ENCODE results near the gene SMIM35. TPM values are rescaled to one million over a fixed set of nuclear protein-coding genes. Genes with fewer than 3 reads are reported as not detected.

The SMIM35 gene
- total RNA-seq, 2 experiments from 2014 or later: 0.45 to 0.55 TPM

DNA sequence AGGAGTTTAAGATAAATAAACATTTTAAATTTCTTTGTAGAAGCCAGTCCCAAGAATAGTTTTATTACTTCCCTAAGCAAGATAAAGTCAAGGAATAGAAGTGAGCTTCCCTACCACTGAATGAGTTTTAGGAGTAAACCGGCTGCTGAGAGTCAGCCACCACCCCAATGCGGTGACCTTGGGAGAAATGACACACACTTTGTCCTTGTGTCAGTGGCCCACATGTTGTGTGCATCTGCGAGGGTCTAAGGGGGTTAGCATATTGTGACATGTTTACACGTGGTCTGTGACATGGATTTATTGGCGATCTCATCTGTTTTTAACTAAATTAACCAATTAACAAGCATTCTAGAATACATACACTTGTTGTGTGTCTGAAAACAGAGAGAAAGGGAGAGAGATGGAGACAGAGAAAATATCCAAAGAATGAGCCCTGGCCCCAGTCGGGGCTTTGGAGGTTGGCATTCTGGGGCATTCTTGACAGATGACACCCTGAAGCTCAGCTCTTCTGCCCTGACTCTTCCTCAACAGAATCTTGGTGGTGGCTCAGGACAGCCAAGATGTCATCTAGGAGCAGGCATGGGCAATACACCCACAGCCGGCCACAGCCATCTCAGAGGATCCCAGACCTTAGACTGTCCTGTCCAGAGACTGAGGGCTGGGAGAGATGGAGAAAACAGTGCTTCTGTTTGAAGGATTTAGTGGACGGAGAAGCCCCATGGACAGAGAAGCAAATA lies 39.6 kb downstream of the SMIM35 start:
- peak overlapping the region; percentile 78 for H3K27ac Mint-ChIP-seq
- CTCF ChIA-PET: interaction anchor here (0.6 to 4.3 kb wide), 11 partner anchors 10 to 240 kb away, joined by 3 to 25 read pairs (median 4); no protein-coding TSS in a partner anchor
- no peaks in the 10 kb centered on the region for H3K9me3 Mint-ChIP-seq
- no peaks in the 10 kb centered on the region for H3K36me3 Mint-ChIP-seq (ENCODE audit: low read depth)
- DNase-seq: no peak
- no peak overlapping the region for H3K4me3 Mint-ChIP-seq
- POLR2A ChIA-PET: interaction anchor here (0.6 to 13.8 kb wide), 7 partner anchors 31 to 219 kb away, joined by 3 to 603 read pairs (median 5); partner anchors contain the start of gene IL10RA
- H3K4me1 Mint-ChIP-seq: peaks cover 90% of the 10 kb centered on the region
- H3K27me3 Mint-ChIP-seq: no peaks in the 10 kb centered on the region

DNA sequence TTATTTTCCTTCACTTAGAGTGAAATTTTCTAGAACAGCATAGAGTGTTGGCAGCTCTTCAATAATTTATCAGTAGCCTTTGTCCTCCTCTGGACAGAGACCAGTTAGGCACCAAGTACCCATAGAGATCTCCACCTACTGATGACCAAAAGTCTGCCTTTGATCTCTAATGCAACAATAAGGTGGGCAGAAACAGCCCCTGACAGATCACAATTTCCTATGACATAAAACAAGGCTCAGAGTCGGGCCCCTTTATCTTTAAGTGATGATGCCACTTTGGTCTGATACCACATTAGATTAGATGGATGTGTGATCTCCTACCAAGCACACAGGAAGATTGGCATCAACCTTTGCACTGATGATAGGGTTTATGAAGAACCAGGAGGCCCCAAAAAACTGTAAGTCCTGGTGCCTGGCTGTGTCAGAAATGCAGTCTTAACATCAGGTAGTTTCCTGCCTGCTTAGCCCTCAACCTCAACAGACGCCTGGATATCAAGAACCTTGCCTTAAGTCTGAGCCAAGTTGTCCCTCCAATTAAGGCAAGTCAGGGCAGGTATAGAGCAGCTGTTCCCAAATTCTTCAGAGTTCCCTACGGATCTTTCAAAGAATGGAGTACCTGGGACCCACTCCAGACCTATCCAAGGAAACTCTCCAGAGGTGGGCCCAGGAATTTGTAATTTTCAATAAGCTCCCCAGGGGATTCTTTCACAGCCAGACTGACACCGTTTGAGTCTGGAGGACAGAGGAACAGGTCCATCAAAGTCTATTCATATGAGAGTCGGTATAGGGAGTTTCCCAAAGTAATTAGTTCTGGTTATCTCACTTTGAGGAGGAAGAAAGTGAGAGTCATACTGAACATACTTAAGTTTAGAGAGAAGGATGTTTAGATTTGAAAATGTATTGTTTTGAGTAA lies 40.5 kb downstream of the SMIM35 start:
- no peaks in the 10 kb centered on the region for H3K9me3 Mint-ChIP-seq
- no peak overlapping the region for H3K4me3 Mint-ChIP-seq
- POLR2A ChIA-PET: interaction anchor here (0.6 to 13.8 kb wide), 9 partner anchors 9 to 231 kb away, joined by 3 to 603 read pairs (median 4); partner anchors contain the start of gene IL10RA
- CTCF ChIA-PET: interaction anchor here (0.6 to 4.3 kb wide), 8 partner anchors 12 to 225 kb away, joined by 3 to 25 read pairs (median 4); partner anchors contain the start of gene IL10RA
- H3K36me3 Mint-ChIP-seq (ENCODE audit: low read depth): no peaks in the 10 kb centered on the region
- peak overlapping the region; percentile 78 for H3K27ac Mint-ChIP-seq
- no peaks in the 10 kb centered on the region for H3K27me3 Mint-ChIP-seq
- DNase-seq: peak; percentile 44
- peaks cover 90% of the 10 kb centered on the region for H3K4me1 Mint-ChIP-seq

DNA sequence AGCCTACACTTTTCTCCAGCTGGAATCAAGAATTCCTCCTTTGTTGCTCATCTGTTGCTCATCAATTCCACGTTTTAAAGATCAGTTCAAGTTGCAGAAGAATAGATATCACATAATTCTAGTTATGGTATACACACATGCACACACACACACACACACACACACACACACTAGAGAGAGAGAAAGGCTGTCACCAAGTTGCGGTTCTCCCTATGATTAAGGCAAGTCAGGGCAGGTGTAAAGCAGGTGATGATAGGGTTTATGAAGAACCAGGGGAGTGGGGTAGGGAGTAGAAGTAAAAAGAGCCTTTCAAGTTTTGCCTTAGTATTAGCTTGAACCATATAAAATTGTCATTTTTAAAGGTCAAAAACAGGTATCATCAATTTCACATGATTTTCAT lies 41.6 kb downstream of the SMIM35 start:
- ChIA-PET POLR2A (interaction anchor here (0.6 to 13.8 kb wide), 8 partner anchors 7 to 581 kb away, joined by 3 to 603 read pairs (median 5); partner anchors contain the start of gene IL10RA), CTCF (interaction anchor here (0.8 to 2.5 kb wide), 7 partner anchors 24 to 228 kb away, joined by 3 to 10 read pairs (median 4); partner anchors contain the start of gene IL10RA)
- no peak for DNase-seq
- no peaks in the 10 kb centered on the region for H3K9me3 Mint-ChIP-seq
- no peak overlapping the region for H3K4me3 Mint-ChIP-seq
- H3K4me1 Mint-ChIP-seq: peaks cover 87% of the 10 kb centered on the region
- no peaks in the 10 kb centered on the region for H3K36me3 Mint-ChIP-seq (ENCODE audit: low read depth)
- H3K27ac Mint-ChIP-seq: peak overlapping the region; percentile 78
- no peaks in the 10 kb centered on the region for H3K27me3 Mint-ChIP-seq

- DNase-seq: no peak
- no peaks in the 10 kb centered on the region for H3K27me3 Mint-ChIP-seq
- H3K36me3 Mint-ChIP-seq (ENCODE audit: low read depth): peaks cover 10% of the 10 kb centered on the region
- H3K9me3 Mint-ChIP-seq: peaks cover 4% of the 10 kb centered on the region
- peak overlapping the region; percentile 60 for H3K27ac Mint-ChIP-seq
- ChIA-PET CTCF (interaction anchor here (1.0 to 2.2 kb wide), 3 partner anchors 56 to 96 kb away, joined by 5 to 13 read pairs (median 5); partner anchors contain the start of gene IL10RA), POLR2A (interaction anchor here (1.0 to 13.8 kb wide), 5 partner anchors 40 to 228 kb away, joined by 3 to 603 read pairs (median 8); partner anchors contain the start of gene IL10RA)
- H3K4me1 Mint-ChIP-seq: peaks cover 83% of the 10 kb centered on the region
- no peak overlapping the region for H3K4me3 Mint-ChIP-seq
These were observed 44.0 kb downstream of the SMIM35 start for GRCh38 chr11:118042796-118043195.

GRCh38 chr11:118042141-118042540 lies 44.6 kb downstream of the SMIM35 start:
- Mint-ChIP-seq H3K36me3 (ENCODE audit: low read depth) (peaks cover 14% of the 10 kb centered on the region), H3K4me1 (peaks cover 81% of the 10 kb centered on the region), H3K27ac (peak overlapping the region; percentile 60), H3K9me3 (peaks cover 4% of the 10 kb centered on the region), H3K4me3 (no peak overlapping the region), H3K27me3 (no peaks in the 10 kb centered on the region)
- DNase-seq: no peak
- POLR2A ChIA-PET: interaction anchor here (0.6 to 13.8 kb wide), 8 partner anchors 9 to 227 kb away, joined by 3 to 603 read pairs (median 6); partner anchors contain the start of gene IL10RA
- CTCF ChIA-PET: interaction anchor here (0.6 to 2.5 kb wide), 8 partner anchors 11 to 198 kb away, joined by 3 to 13 read pairs (median 5); partner anchors contain the start of gene IL10RA

DNA sequence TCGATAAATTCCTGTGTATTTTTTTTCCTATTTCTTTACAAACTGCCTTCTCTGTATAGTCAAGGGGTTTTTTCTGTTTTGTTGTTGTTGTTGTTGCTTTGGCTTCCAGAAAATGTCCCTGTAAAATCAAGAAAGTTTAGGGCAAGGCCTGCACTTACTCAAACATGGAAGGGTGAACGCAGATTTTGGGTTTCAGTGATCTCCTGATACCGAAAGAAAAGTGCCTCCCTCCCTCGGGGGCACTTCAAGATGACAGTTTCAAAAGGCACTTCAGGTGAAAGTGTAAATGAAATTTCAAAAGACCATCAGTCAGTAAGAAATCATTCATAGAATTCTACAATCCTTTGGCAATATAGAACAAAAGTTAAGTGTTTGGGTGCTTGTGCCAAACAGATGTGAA lies 53.3 kb downstream of the SMIM35 start:
- Mint-ChIP-seq H3K36me3 (ENCODE audit: low read depth) (peaks cover 11% of the 10 kb centered on the region), H3K4me3 (no peak overlapping the region), H3K9me3 (peaks cover 10% of the 10 kb centered on the region), H3K4me1 (peaks cover 37% of the 10 kb centered on the region), H3K27me3 (no peaks in the 10 kb centered on the region), H3K27ac (peak overlapping the region; percentile 75)
- POLR2A ChIA-PET: no interaction called here
- CTCF ChIA-PET: no interaction called here
- DNase-seq: no peak

DNA sequence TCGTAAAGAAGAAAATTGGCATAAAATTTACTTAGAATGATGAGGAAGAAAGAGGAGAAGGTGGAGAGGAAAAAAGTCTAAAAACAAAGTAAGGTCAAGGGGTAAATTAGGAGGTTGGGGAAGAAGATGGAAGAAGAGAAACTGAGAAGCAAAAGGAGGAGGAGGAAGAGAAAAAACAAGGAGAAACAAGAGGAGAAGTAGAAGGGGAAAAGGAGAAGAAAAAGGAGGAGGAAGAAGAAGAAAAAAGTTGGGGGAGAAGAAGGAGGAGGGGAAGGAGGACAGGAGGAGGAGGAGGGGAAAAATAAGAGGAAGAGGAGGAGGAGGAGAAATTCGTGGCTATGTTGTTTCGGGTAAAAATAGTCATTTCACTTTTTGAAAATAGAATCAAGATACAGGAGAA lies 58.1 kb downstream of the SMIM35 start:
- POLR2A ChIA-PET: interaction anchor here (1.1 kb wide), 1 partner anchor 27 kb away, joined by 3 read pairs; no protein-coding TSS in a partner anchor
- CTCF ChIA-PET: no interaction called here

DNA sequence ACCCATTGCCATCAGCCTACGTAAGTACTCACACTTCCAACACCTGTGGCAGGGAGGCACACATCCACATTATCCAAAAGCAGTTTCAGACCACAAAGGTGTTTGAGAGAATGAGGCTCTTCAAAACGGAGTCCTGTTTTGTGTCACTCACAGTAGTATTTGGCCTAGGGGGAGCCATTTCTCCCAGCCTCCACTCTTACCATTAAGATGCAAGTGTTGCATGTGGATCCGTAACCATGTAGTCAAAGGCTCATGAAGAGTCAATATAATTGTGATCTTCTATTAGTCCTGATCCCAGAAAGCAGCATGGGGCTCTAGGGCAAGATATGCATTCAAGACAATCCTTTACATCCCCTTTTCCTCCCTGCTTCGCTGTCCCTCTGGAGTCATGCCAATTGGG lies 59.1 kb downstream of the SMIM35 start:
- H3K36me3 Mint-ChIP-seq (ENCODE audit: low read depth): peaks cover 5% of the 10 kb centered on the region
- H3K27ac Mint-ChIP-seq: no peak overlapping the region
- H3K4me1 Mint-ChIP-seq: peaks cover 16% of the 10 kb centered on the region
- no peak overlapping the region for H3K4me3 Mint-ChIP-seq
- H3K9me3 Mint-ChIP-seq: peaks cover 20% of the 10 kb centered on the region
- DNase-seq: no peak
- CTCF ChIA-PET: no interaction called here
- no peaks in the 10 kb centered on the region for H3K27me3 Mint-ChIP-seq
- POLR2A ChIA-PET: interaction anchor here (1.4 kb wide), 1 partner anchor 20 kb away, joined by 4 read pairs; no protein-coding TSS in a partner anchor

More for the DNA sequence above, 58.1 kb downstream of the SMIM35 start:
- Mint-ChIP-seq H3K27me3 (no peaks in the 10 kb centered on the region), H3K27ac (no peak overlapping the region), H3K4me1 (peaks cover 24% of the 10 kb centered on the region), H3K36me3 (ENCODE audit: low read depth) (peaks cover 9% of the 10 kb centered on the region), H3K4me3 (no peak overlapping the region), H3K9me3 (peaks cover 20% of the 10 kb centered on the region)
- no peak for DNase-seq

- DNase-seq: no peak
- Mint-ChIP-seq H3K27me3 (peaks cover 4% of the 10 kb centered on the region), H3K4me3 (no peak overlapping the region), H3K9me3 (peaks cover 54% of the 10 kb centered on the region), H3K36me3 (ENCODE audit: low read depth) (peaks cover 44% of the 10 kb centered on the region), H3K27ac (no peak overlapping the region), H3K4me1 (peaks cover 12% of the 10 kb centered on the region)
- CTCF ChIA-PET: interaction anchor here (0.7 to 2.0 kb wide), 6 partner anchors 13 to 213 kb away, joined by 3 to 5 read pairs (median 4); no protein-coding TSS in a partner anchor
- POLR2A ChIA-PET: interaction anchor here (1.2 to 2.6 kb wide), 5 partner anchors 10 to 30 kb away, joined by 3 to 10 read pairs (median 4); no protein-coding TSS in a partner anchor
These were observed 65.6 kb downstream of the SMIM35 start for GRCh38 chr11:118021146-118021545.

GRCh38 chr11:118018401-118018800 lies 68.4 kb downstream of the SMIM35 start:
- ChIA-PET CTCF (no interaction called here), POLR2A (no interaction called here)
- H3K9me3 Mint-ChIP-seq: peaks cover 58% of the 10 kb centered on the region
- H3K4me3 Mint-ChIP-seq: no peak overlapping the region
- H3K27me3 Mint-ChIP-seq: peaks cover 4% of the 10 kb centered on the region
- no peak for DNase-seq
- peaks cover 56% of the 10 kb centered on the region for H3K36me3 Mint-ChIP-seq (ENCODE audit: low read depth)
- peaks cover 34% of the 10 kb centered on the region for H3K4me1 Mint-ChIP-seq
- H3K27ac Mint-ChIP-seq: no peak overlapping the region

DNA sequence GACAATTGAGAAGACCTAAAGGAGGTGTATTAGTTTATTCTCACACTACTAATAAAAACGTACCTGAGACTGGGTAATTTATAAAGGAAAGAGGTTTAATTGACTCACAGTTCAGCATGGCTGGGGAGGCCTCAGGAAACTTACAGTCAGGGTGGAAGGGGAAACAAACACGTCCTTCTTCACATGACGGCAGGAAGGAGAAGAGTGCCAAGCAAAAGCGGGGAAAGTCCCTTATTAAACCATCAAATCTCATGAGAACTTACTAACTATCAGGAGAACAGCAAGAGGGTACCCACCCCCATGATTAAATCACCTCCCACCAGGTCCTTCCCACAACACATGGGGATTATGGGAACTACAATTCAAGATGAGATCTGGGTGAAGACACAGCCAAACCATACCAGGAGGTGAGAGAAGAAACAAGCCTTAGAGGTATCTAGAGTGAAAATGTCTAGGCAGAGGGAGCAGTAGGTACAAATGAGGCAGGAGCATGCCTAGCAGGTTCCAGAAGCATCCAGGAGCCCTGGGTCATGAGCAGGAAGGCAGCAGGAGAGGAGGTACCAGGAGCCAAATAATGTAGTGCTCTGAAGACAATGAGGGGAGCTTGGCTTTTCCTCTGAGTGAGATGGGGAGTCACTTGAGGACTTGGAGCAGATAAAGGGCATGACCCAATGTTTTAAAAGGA lies 69.0 kb downstream of the SMIM35 start:
- ChIA-PET CTCF (no interaction called here), POLR2A (interaction anchor here (2.5 kb wide), 1 partner anchor 12 kb away, joined by 19 read pairs; no protein-coding TSS in a partner anchor)
- Mint-ChIP-seq H3K4me3 (no peak overlapping the region), H3K27me3 (peaks cover 4% of the 10 kb centered on the region), H3K4me1 (peaks cover 40% of the 10 kb centered on the region), H3K36me3 (ENCODE audit: low read depth) (peaks cover 59% of the 10 kb centered on the region), H3K27ac (no peak overlapping the region), H3K9me3 (peaks cover 61% of the 10 kb centered on the region)
- DNase-seq: no peak

DNA sequence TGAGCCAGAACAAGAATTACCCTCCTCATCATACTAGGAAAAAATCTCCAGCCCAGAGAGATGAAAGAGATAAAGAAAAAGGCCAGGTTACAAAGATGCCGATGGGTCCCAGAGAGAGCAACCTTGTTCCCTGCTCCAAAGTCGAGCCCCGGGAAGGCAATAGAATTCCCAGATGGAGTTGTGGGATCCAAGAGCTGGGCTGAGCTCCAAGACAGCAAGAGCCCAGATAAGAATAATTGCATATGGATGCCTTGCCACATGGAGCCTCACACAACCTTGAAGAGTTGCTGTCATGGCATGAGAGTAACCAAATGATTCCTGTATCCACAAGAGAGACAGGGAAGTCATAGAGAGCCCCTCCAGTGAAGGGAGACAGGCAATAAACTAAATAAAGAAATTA lies 69.7 kb downstream of the SMIM35 start:
- no peak overlapping the region for H3K27ac Mint-ChIP-seq
- ChIA-PET POLR2A (interaction anchor here (2.0 to 26.6 kb wide), 3 partner anchors 11 to 36 kb away, joined by 4 to 1195 read pairs (median 19); partner anchors contain the start of gene IL10RA), CTCF (no interaction called here)
- H3K27me3 Mint-ChIP-seq: peaks cover 4% of the 10 kb centered on the region
- no peak overlapping the region for H3K4me3 Mint-ChIP-seq
- DNase-seq: no peak
- H3K9me3 Mint-ChIP-seq: peaks cover 58% of the 10 kb centered on the region
- peaks cover 47% of the 10 kb centered on the region for H3K4me1 Mint-ChIP-seq
- H3K36me3 Mint-ChIP-seq (ENCODE audit: low read depth): peaks cover 56% of the 10 kb centered on the region
